DND-41 (cell line): ENCODE measurements around the gene MREG.

Source experiments
- ATAC-seq: fragments of 200-7000 bp; cut with Tn5 transposase; 3 replicates; pipeline ENCODE4 v1.9.1; 2021; ENCODE audit warnings: low read depth; ENCODE audit not compliant: insufficient read depth
- DNase-seq: peaks from one replicate; pipeline ENCODE4 v3.0.0-alpha.2; 2020
- H2AFZ ChIP-seq: 2 replicates; pipeline ENCODE4 v1.6.0; 2012; ENCODE audit warnings: low read depth, low read length
- H3K27ac ChIP-seq: 2 replicates; pipeline ENCODE4 v1.5.1; 2012; ENCODE audit warnings: low read length, inconsistent platforms
- H3K27me3 ChIP-seq: fragments of 200-600 bp; sonication (generic); 2 replicates; pipeline ENCODE4 v1.6.0; 2012; ENCODE audit warnings: low read length, mild to moderate bottlenecking, inconsistent platforms; ENCODE audit not compliant: insufficient read depth, poor library complexity
- H3K36me3 ChIP-seq: 2 replicates; pipeline ENCODE4 v1.5.1; 2012; ENCODE audit warnings: low read length, inconsistent platforms; ENCODE audit not compliant: insufficient read depth
- H3K4me1 ChIP-seq: 2 replicates; pipeline ENCODE4 v1.5.1; 2012; ENCODE audit warnings: mild to moderate bottlenecking, low read length; ENCODE audit not compliant: insufficient read depth
- H3K4me2 ChIP-seq: 2 replicates; pipeline ENCODE4 v1.6.0; 2012; ENCODE audit warnings: mild to moderate bottlenecking, moderate library complexity, low read length, inconsistent platforms; ENCODE audit not compliant: insufficient read depth
- H3K4me3 ChIP-seq, 2 experiments: fragments of 200-600 bp in 1 of 2; shearing (Covaris generic) in 1 of 2; 2 replicates each; pipeline ENCODE4 v1.5.1; 2012 to 2016; ENCODE audit warnings: inconsistent platforms in 2 of 2, low read length in 2 of 2, mild to moderate bottlenecking in 2 of 2, low read depth in 1 of 2, moderate library complexity in 1 of 2
- H3K79me2 ChIP-seq: 2 replicates; pipeline ENCODE4 v1.6.0; 2012; ENCODE audit warnings: low read length, inconsistent platforms; ENCODE audit not compliant: insufficient read depth
- H3K9ac ChIP-seq: 2 replicates; pipeline ENCODE4 v1.6.0; 2012; ENCODE audit warnings: low read depth, mild to moderate bottlenecking, inconsistent platforms, low read length, moderate library complexity
- H3K9me3 ChIP-seq: 2 replicates; pipeline ENCODE4 v1.5.1; 2012; ENCODE audit warnings: low read length, moderate library complexity, mild to moderate bottlenecking, inconsistent platforms; ENCODE audit not compliant: insufficient read depth, severe bottlenecking
- H4K20me1 ChIP-seq: 2 replicates; pipeline ENCODE4 v1.6.0; 2012; ENCODE audit warnings: low read length; ENCODE audit not compliant: insufficient read depth
- EZH2 ChIP-seq: IDR thresholded peaks from 3 replicates; pipeline ENCODE4 v1.6.1; 2012; ENCODE audit warnings: borderline replicate concordance, low read depth, mild to moderate bottlenecking, moderate library complexity, low read length, inconsistent platforms; ENCODE audit not compliant: severe bottlenecking
- TF ChIP-seq, protein P1 (sequence below): IDR thresholded peaks from 2 replicates; pipeline ENCODE4 v1.5.1; 2012; ENCODE audit warnings: borderline replicate concordance, low read length, moderate library complexity, mild to moderate bottlenecking; ENCODE audit not compliant: poor library complexity, severe bottlenecking; ENCODE audit errors: extremely low read depth

The MREG gene

DNA sequence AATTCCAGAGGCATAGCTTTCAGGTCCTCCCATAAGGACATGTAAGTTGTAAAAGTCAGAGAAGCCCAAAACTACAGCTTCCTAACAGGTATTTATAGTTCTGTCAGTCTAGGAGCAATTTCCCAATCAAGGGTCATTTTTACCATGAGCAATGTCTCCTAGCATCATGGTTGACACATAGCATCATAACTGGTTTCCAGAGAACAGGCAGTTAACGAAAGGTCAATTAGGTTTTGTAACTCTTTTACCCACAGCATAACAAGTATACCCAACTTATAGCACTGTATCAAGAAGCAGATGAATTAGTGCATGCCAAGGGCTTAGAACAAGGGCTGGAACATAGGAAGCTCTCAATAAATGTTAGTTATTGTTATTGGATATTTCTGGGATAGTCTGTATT, 110.1 kb downstream of the MREG start:
- no peaks in the 10 kb centered on the region for H3K79me2 ChIP-seq
- no peaks in the 10 kb centered on the region for H3K9me3 ChIP-seq
- no peak overlapping the region for H2AFZ ChIP-seq
- no peaks in the 10 kb centered on the region for H4K20me1 ChIP-seq
- H3K27ac ChIP-seq = no peak overlapping the region
- H3K4me1 ChIP-seq = no peaks in the 10 kb centered on the region
- TF ChIP-seq EZH2 = no peak
- TF ChIP-seq, protein P1, sequence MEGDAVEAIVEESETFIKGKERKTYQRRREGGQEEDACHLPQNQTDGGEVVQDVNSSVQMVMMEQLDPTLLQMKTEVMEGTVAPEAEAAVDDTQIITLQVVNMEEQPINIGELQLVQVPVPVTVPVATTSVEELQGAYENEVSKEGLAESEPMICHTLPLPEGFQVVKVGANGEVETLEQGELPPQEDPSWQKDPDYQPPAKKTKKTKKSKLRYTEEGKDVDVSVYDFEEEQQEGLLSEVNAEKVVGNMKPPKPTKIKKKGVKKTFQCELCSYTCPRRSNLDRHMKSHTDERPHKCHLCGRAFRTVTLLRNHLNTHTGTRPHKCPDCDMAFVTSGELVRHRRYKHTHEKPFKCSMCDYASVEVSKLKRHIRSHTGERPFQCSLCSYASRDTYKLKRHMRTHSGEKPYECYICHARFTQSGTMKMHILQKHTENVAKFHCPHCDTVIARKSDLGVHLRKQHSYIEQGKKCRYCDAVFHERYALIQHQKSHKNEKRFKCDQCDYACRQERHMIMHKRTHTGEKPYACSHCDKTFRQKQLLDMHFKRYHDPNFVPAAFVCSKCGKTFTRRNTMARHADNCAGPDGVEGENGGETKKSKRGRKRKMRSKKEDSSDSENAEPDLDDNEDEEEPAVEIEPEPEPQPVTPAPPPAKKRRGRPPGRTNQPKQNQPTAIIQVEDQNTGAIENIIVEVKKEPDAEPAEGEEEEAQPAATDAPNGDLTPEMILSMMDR = no peak
- no peak overlapping the region for H3K9ac ChIP-seq
- H3K36me3 ChIP-seq = no peaks in the 10 kb centered on the region
- H3K27me3 ChIP-seq = peaks cover 4% of the 10 kb centered on the region
- DNase-seq (no peak), ATAC-seq (no peak)
- H3K4me3 ChIP-seq = no peak overlapping the region
- H3K4me2 ChIP-seq = no peak overlapping the region

DNA sequence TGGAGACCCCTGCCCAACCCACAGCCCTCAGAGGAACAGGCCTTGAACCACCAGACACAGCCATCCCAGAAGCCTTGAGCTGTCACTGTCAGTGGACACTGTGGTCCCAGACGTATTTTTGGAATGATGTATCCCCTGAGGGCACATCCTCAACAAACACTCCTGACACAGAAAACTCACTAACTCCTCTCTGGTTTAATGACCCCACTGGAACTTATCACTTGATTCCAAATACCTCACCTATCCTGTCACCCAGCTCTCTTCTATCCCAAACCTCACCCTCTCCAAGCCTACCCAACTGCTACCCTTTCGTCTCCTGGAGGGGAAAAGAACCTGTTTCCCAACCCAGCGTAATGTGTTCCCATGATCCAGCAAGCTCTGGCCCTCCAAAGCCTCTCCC, 111.6 kb downstream of the MREG start:
- H3K27me3 ChIP-seq = peaks cover 4% of the 10 kb centered on the region
- H3K4me3 ChIP-seq = no peak overlapping the region
- no peak overlapping the region for H3K27ac ChIP-seq
- H3K9me3 ChIP-seq = no peaks in the 10 kb centered on the region
- TF ChIP-seq, protein P1 = no peak
- TF ChIP-seq EZH2 = no peak
- no peak overlapping the region for H3K9ac ChIP-seq
- H3K4me1 ChIP-seq = no peaks in the 10 kb centered on the region
- H3K4me2 ChIP-seq = no peak overlapping the region
- no peaks in the 10 kb centered on the region for H3K79me2 ChIP-seq
- no peaks in the 10 kb centered on the region for H3K36me3 ChIP-seq
- no peak for ATAC-seq
- no peak for DNase-seq
- H4K20me1 ChIP-seq = no peaks in the 10 kb centered on the region
- no peak overlapping the region for H2AFZ ChIP-seq

DNA sequence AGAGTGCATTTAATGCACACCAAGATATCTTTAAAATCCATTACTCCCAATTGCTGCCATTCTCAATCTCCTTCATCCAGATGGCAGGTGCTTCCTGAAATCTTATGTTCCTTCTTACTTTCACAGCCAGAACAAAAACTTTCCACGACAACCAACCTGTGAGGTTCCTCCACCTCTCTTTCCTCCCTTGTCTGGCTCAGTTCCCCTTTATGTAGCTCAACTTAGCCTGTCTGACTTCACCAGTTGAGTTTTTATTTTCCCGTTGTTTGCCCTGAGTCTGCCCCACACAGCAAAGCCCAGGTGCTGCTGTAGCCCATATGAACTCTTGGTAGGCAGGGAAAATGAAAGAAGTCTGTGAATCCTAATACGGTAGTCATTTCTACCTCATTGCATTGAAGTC, 112.5 kb downstream of the MREG start:
- TF ChIP-seq, protein P1 = no peak
- TF ChIP-seq EZH2 = no peak
- Histone ChIP-seq H3K79me2 (no peaks in the 10 kb centered on the region), H3K27ac (no peak overlapping the region), H3K4me3 (no peak overlapping the region), H3K9ac (no peak overlapping the region), H3K9me3 (no peaks in the 10 kb centered on the region), H3K4me1 (no peaks in the 10 kb centered on the region), H4K20me1 (no peaks in the 10 kb centered on the region), H3K36me3 (no peaks in the 10 kb centered on the region), H3K27me3 (peaks cover 4% of the 10 kb centered on the region), H2AFZ (no peak overlapping the region), H3K4me2 (no peak overlapping the region)
- DNase-seq = no peak
- no peak for ATAC-seq

DNA sequence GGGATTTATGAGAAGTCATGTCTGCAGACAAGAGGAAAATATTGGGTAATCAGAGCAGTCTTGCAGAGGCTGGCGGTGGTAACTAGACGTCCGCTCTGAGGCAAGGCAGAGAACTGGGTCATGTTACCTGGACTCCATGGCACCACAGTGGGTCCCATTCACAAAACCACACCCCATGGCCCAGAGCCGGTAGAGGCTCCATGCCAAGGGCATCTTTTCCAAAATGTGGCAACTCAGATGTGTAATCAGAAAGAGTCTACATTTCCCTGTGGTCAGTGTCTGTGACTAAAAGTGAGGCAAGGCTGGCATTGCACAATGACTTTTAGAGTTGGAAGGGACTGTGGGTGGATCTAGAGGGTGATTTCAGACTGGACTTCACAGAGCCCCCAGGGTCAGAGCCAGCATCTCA, 113.1 kb downstream of the MREG start:
- ATAC-seq = no peak

More for the DNA sequence above, 113.1 kb downstream of the MREG start:
- H3K9me3 ChIP-seq = no peaks in the 10 kb centered on the region
- DNase-seq = no peak
- no peak overlapping the region for H3K9ac ChIP-seq
- H2AFZ ChIP-seq = no peak overlapping the region
- no peak overlapping the region for H3K27ac ChIP-seq
- peaks cover 4% of the 10 kb centered on the region for H3K27me3 ChIP-seq
- TF ChIP-seq, protein P1 = no peak
- no peak for TF ChIP-seq EZH2
- H3K4me3 ChIP-seq = no peak overlapping the region
- no peaks in the 10 kb centered on the region for H4K20me1 ChIP-seq
- H3K36me3 ChIP-seq = no peaks in the 10 kb centered on the region
- no peaks in the 10 kb centered on the region for H3K4me1 ChIP-seq
- no peaks in the 10 kb centered on the region for H3K79me2 ChIP-seq
- H3K4me2 ChIP-seq = no peak overlapping the region
